Measurements from ENCODE around the gene MGAT3. TPM values are rescaled to one million over a fixed set of nuclear protein-coding genes. Genes with fewer than 3 reads are reported as not detected.
A peak's percentile ranks its signal among the peaks of the same experiment; 100 is the strongest.

Gene MGAT3
- total RNA-seq, 1 donor from 2014 or later = 12.8 TPM

GRCh38 chr22:39534591-39535356, 78.0 kb downstream of the MGAT3 start:
- H3K27ac Mint-ChIP-seq (ENCODE audit: unreplicated experiment) = peak overlapping the region; percentile 76
- peaks cover 26% of the 10 kb centered on the region for H3K4me1 Mint-ChIP-seq (ENCODE audit: low read depth, unreplicated experiment)

GRCh38 chr22:39535357-39535725, 78.5 kb downstream of the MGAT3 start:
- Mint-ChIP-seq H3K27me3 (ENCODE audit: unreplicated experiment) (peaks cover 9% of the 10 kb centered on the region), H3K4me3 (ENCODE audit: unreplicated experiment) (no peak overlapping the region), H3K36me3 (ENCODE audit: unreplicated experiment) (no peaks in the 10 kb centered on the region), H3K9me3 (ENCODE audit: unreplicated experiment) (peaks cover 5% of the 10 kb centered on the region), H3K4me1 (ENCODE audit: low read depth, unreplicated experiment) (peaks cover 23% of the 10 kb centered on the region), H3K27ac (ENCODE audit: unreplicated experiment) (no peak overlapping the region)
- no peak for DNase-seq
- TF ChIP-seq CTCF (IDR thresholded peaks at IDR 0.05; ENCODE audit: partially characterized antibody, unreplicated experiment) = no peak

More at GRCh38 chr22:39534591-39535356, 78.0 kb downstream of the MGAT3 start:
- peak; percentile 99 for TF ChIP-seq CTCF (IDR thresholded peaks at IDR 0.05; ENCODE audit: partially characterized antibody, unreplicated experiment)
- Mint-ChIP-seq H3K4me3 (ENCODE audit: unreplicated experiment) (peak overlapping the region; percentile 61), H3K36me3 (ENCODE audit: unreplicated experiment) (no peaks in the 10 kb centered on the region), H3K27me3 (ENCODE audit: unreplicated experiment) (peaks cover 9% of the 10 kb centered on the region), H3K9me3 (ENCODE audit: unreplicated experiment) (peaks cover 9% of the 10 kb centered on the region)
- DNase-seq = peak; percentile 96

DNA sequence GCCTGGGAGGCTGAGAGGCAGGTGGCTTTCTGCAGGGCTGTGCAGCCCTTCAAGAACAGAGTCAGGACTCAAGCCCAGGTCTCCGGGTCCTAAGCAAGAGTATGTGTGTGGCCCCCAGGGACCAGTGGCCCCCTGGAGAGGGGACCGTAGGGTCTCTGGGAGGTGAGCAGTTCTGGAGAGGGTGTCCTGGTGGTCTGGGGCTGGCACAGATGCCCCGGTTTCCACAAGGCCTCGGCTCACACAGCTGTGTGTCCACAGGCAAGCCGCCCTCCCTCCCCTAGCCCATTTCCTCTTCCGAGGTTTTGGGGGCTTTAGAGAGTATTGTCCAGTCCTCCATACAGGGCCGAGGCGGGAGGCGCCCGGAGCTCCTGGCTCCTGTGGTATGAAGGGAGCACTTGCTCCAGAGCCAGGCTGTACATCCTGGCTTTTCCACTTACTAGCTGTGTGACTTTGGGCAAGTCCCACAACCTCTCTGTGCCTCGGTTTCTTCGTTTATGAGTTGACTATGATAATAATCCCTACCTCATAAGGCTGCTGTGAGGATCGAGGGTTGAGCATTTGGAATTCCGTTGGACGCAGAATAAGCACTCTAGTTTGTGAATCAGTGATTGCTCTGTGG, 79.1 kb downstream of the MGAT3 start:
- TF ChIP-seq CTCF (IDR thresholded peaks at IDR 0.05; ENCODE audit: partially characterized antibody, unreplicated experiment) = no peak
- Mint-ChIP-seq H3K4me3 (ENCODE audit: unreplicated experiment) (no peak overlapping the region), H3K27ac (ENCODE audit: unreplicated experiment) (no peak overlapping the region), H3K36me3 (ENCODE audit: unreplicated experiment) (no peaks in the 10 kb centered on the region), H3K27me3 (ENCODE audit: unreplicated experiment) (peaks cover 7% of the 10 kb centered on the region), H3K4me1 (ENCODE audit: low read depth, unreplicated experiment) (peaks cover 18% of the 10 kb centered on the region), H3K9me3 (ENCODE audit: unreplicated experiment) (peaks cover 5% of the 10 kb centered on the region)
- no peak for DNase-seq

DNA sequence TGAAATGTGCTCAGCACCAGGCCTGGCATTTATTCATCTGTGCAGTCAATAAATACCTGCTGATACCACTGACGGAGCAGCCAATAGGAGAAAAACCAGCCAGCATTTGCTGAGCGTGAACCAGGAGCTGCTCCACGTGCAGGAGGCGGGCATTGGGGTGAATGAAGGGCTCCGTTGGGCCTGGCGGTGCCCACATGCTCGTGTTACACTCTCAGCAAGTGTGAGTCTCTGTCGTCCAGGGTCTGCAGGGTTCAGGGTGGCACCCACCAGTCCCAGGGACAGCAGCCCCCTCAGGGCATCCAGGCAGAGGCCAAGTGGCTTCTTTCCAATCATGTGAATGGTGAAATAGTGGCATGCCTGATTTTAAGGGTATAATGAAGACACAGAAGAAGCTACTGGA, 79.9 kb downstream of the MGAT3 start:
- Mint-ChIP-seq H3K4me3 (ENCODE audit: unreplicated experiment) (no peak overlapping the region), H3K36me3 (ENCODE audit: unreplicated experiment) (no peaks in the 10 kb centered on the region), H3K9me3 (ENCODE audit: unreplicated experiment) (peaks cover 5% of the 10 kb centered on the region), H3K27ac (ENCODE audit: unreplicated experiment) (no peak overlapping the region), H3K27me3 (ENCODE audit: unreplicated experiment) (peaks cover 3% of the 10 kb centered on the region), H3K4me1 (ENCODE audit: low read depth, unreplicated experiment) (peaks cover 11% of the 10 kb centered on the region)
- TF ChIP-seq CTCF (IDR thresholded peaks at IDR 0.05; ENCODE audit: partially characterized antibody, unreplicated experiment) = no peak
- DNase-seq = no peak

DNA sequence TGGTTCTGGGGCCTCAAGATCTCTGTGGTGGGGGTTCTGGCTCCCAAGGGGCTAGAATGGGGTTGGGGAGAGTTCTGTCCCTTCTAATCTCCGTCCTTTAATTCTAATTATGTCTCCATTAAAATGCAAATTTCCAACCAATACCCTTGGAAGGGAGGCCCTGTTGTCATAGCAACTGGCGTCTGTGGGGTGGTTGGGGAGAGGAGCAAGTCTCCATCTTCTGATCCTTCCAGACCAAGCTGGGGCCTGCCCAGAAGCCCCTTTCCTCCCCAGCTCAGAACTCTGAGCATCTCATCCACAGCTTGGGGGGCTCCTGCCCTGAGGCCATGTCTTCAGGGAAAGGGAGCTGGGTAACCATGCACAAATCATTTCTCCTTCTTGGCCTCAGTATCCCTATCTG, 81.2 kb downstream of the MGAT3 start:
- Mint-ChIP-seq H3K4me1 (ENCODE audit: low read depth, unreplicated experiment) (peaks cover 7% of the 10 kb centered on the region), H3K36me3 (ENCODE audit: unreplicated experiment) (no peaks in the 10 kb centered on the region), H3K4me3 (ENCODE audit: unreplicated experiment) (no peak overlapping the region), H3K9me3 (ENCODE audit: unreplicated experiment) (peaks cover 5% of the 10 kb centered on the region), H3K27me3 (ENCODE audit: unreplicated experiment) (peaks cover 3% of the 10 kb centered on the region), H3K27ac (ENCODE audit: unreplicated experiment) (no peak overlapping the region)
- DNase-seq = no peak
- TF ChIP-seq CTCF (IDR thresholded peaks at IDR 0.05; ENCODE audit: partially characterized antibody, unreplicated experiment) = no peak

All from glutamatergic neuron (in vitro differentiated cells).